B cell (primary cell): Measurements from ENCODE around the gene PCSK4.

Experiments used
- CTCF ChIP-seq: fragments of 200-600 bp; IDR thresholded peaks from one replicate; pipeline ENCODE4 v1.8.0; 2022; ENCODE audit warnings: antibody characterized with exemption, mild to moderate bottlenecking
- EZH2 ChIP-seq: IDR thresholded peaks from 2 replicates; pipeline ENCODE4 v1.6.1; 2012; ENCODE audit warnings: borderline replicate concordance, low read depth, mild to moderate bottlenecking, moderate library complexity, low read length; ENCODE audit not compliant: insufficient read depth, poor library complexity, severe bottlenecking

- no peak for TF ChIP-seq CTCF
- TF ChIP-seq EZH2, result no peak
Observed at GRCh38 chr19:1483979-1484428, 6.1 kb downstream of the PCSK4 start.
